ENCODE data around the gene EGLN1.
"Not testable (repeated sequence)": the region's sequence is repeated elsewhere in the genome, so short reads cannot be mapped to it uniquely, and the experiment has no call there.

DNA sequence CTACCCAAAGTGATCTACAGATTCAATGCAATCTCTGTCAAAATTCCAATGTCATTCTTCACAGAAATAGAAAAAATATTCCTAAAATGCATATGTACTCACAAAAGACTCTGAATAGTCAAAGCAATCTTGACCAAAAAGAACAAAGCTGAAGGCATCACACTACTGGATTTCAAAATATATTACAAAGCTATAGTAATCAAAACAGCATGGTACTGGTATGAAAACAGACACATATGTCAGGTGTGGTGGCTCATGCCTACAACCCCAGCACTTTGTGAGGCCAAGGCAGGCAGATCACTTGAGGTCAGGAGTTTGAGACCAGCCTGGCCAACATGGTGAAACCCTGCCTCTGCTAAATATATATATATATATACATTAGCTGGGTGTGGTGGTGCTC is 35.9 kb upstream of the EGLN1 start:
- TF ChIP-seq ZNF10 (tag by site-specific recombination; IDR thresholded peaks at IDR 0.05); KLF9 (tag by site-specific recombination; IDR thresholded peaks at IDR 0.05; ENCODE audit: low read depth); ZNF624 (tag by site-specific recombination; IDR thresholded peaks at IDR 0.05); YY1 (tag by site-specific recombination; IDR thresholded peaks at IDR 0.05): not testable (repeated sequence)
- TF ChIP-seq, protein P1, sequence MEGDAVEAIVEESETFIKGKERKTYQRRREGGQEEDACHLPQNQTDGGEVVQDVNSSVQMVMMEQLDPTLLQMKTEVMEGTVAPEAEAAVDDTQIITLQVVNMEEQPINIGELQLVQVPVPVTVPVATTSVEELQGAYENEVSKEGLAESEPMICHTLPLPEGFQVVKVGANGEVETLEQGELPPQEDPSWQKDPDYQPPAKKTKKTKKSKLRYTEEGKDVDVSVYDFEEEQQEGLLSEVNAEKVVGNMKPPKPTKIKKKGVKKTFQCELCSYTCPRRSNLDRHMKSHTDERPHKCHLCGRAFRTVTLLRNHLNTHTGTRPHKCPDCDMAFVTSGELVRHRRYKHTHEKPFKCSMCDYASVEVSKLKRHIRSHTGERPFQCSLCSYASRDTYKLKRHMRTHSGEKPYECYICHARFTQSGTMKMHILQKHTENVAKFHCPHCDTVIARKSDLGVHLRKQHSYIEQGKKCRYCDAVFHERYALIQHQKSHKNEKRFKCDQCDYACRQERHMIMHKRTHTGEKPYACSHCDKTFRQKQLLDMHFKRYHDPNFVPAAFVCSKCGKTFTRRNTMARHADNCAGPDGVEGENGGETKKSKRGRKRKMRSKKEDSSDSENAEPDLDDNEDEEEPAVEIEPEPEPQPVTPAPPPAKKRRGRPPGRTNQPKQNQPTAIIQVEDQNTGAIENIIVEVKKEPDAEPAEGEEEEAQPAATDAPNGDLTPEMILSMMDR (tag by site-specific recombination; IDR thresholded peaks at IDR 0.05) = not testable (repeated sequence)
